IMR-90 (cell line): ENCODE data around the gene SNED1. TPM values are rescaled to one million over a fixed set of nuclear protein-coding genes. Genes with fewer than 3 reads are reported as not detected.

Experiments used
- ATAC-seq: fragments of 200-7000 bp; cut with Tn5 transposase; 2 replicates; pipeline ENCODE4 v1.9.1; 2020; ENCODE audit warnings: low read depth, mild to moderate bottlenecking, moderate library complexity
- BruUV-seq: library from RNA; stranded (reverse); fragments of 400-500 nt; replicated peaks from 2 replicates; lab custom pipeline; 2021; lab: Mats Ljungman, UMichigan
- CTCF ChIA-PET: fragments of 300-600 bp; formaldehyde crosslinking; extraction: SDS; loops from one replicate; lab custom pipeline; 2021; ENCODE audit warnings: antibody characterized with exemption; lab: Yijun Ruan, JAX
- POLR2A ChIA-PET: fragments of 300-600 bp; sonication (Branson Sonifier 250); formaldehyde crosslinking; loops from one replicate; lab custom pipeline; 2022; ENCODE audit warnings: antibody characterized with exemption; ENCODE audit not compliant: unreplicated experiment; lab: Charles Lee
- DNase-seq: peaks from one replicate; pipeline ENCODE4 v3.0.0; 2013
- H2AFZ ChIP-seq: replicated peaks from 2 replicates; pipeline ENCODE3; 2013; ENCODE audit warnings: low read length, mild to moderate bottlenecking; ENCODE audit not compliant: poor library complexity
- H2AK5ac ChIP-seq: 2 replicates; pipeline ENCODE4 v1.6.1; 2013; ENCODE audit warnings: low read depth, low read length, inconsistent platforms
- H2AK9ac ChIP-seq: replicated peaks from 2 replicates; pipeline ENCODE3; 2013; ENCODE audit warnings: mild to moderate bottlenecking, low read depth, low read length, moderate library complexity; ENCODE audit not compliant: poor library complexity
- H2BK120ac ChIP-seq: 2 replicates; pipeline ENCODE4 v1.6.1; 2013; ENCODE audit warnings: low read depth, low read length, inconsistent platforms
- H2BK15ac ChIP-seq: 3 replicates; pipeline ENCODE4 v1.6.1; 2013; ENCODE audit warnings: low read depth, low read length, inconsistent platforms
- H2BK20ac ChIP-seq: 2 replicates; pipeline ENCODE4 v1.6.1; 2013; ENCODE audit warnings: low read depth, mild to moderate bottlenecking, inconsistent platforms, low read length, moderate library complexity
- H2BK5ac ChIP-seq: 2 replicates; pipeline ENCODE4 v1.6.1; 2013; ENCODE audit warnings: mild to moderate bottlenecking, low read depth, low read length, inconsistent platforms; ENCODE audit not compliant: poor library complexity, severe bottlenecking
- H3K14ac ChIP-seq: replicated peaks from 2 replicates; pipeline ENCODE4 v1.6.1; 2013; ENCODE audit warnings: low read depth, low read length, inconsistent platforms
- H3K18ac ChIP-seq: 2 replicates; pipeline ENCODE4 v1.6.1; 2013; ENCODE audit warnings: low read depth, low read length, control low read depth
- H3K23ac ChIP-seq: 2 replicates; pipeline ENCODE4 v1.6.1; 2013; ENCODE audit warnings: low read depth, low read length, inconsistent platforms
- H3K27ac ChIP-seq: 2 replicates; pipeline ENCODE4 v1.5.1; 2013; ENCODE audit warnings: mild to moderate bottlenecking, control low read depth, low read length; ENCODE audit not compliant: insufficient read depth
- H3K27me3 ChIP-seq: 2 replicates; pipeline ENCODE4 v1.6.1; 2013; ENCODE audit warnings: low read length; ENCODE audit not compliant: control insufficient read depth, insufficient read depth
- H3K36me3 ChIP-seq: 2 replicates; pipeline ENCODE4 v1.6.1; 2013; ENCODE audit warnings: low read length, mixed read lengths; ENCODE audit not compliant: control insufficient read depth, insufficient read depth
- H3K4ac ChIP-seq: 2 replicates; pipeline ENCODE4 v1.6.1; 2013; ENCODE audit warnings: low read depth, low read length, inconsistent platforms
- H3K4me1 ChIP-seq: 2 replicates; pipeline ENCODE4 v1.6.1; 2013; ENCODE audit warnings: low read length, mixed read lengths; ENCODE audit not compliant: control insufficient read depth, insufficient read depth
- H3K4me2 ChIP-seq: 2 replicates; pipeline ENCODE4 v1.6.1; 2013; ENCODE audit warnings: low read depth, mild to moderate bottlenecking, control low read depth, low read length, moderate library complexity
- H3K4me3 ChIP-seq: 2 replicates; pipeline ENCODE4 v1.5.1; 2013; ENCODE audit warnings: low read depth, mild to moderate bottlenecking, control low read depth, low read length, moderate library complexity; ENCODE audit not compliant: insufficient read depth
- H3K56ac ChIP-seq: 2 replicates; pipeline ENCODE4 v1.6.1; 2013; ENCODE audit warnings: low read length, inconsistent platforms; ENCODE audit not compliant: insufficient read depth; ENCODE audit errors: extremely low read depth
- H3K79me1 ChIP-seq, 2 experiments: 2 replicates each; pipeline ENCODE4 v1.6.1; 2013; ENCODE audit warnings: low read length in 2 of 2, inconsistent platforms in 1 of 2, low read depth in 1 of 2
- H3K9ac ChIP-seq: 2 replicates; pipeline ENCODE4 v1.6.1; 2013; ENCODE audit warnings: low read depth, low read length, control low read depth
- H3K9me1 ChIP-seq: 2 replicates; pipeline ENCODE4 v1.6.1; 2013; ENCODE audit warnings: low read length, inconsistent platforms; ENCODE audit not compliant: insufficient read depth
- H3K9me3 ChIP-seq: 2 replicates; pipeline ENCODE4 v1.6.1; 2013; ENCODE audit warnings: low read length; ENCODE audit not compliant: control insufficient read depth, insufficient read depth
- H4K20me1 ChIP-seq: 2 replicates; pipeline ENCODE4 v1.6.1; 2013; ENCODE audit warnings: low read length, inconsistent platforms; ENCODE audit not compliant: insufficient read depth
- H4K5ac ChIP-seq: 2 replicates; pipeline ENCODE4 v1.6.1; 2013; ENCODE audit warnings: mild to moderate bottlenecking, low read depth, low read length, control low read depth
- H4K8ac ChIP-seq, 2 experiments: 2 replicates each; pipeline ENCODE4 v1.6.1; 2013; ENCODE audit warnings: low read depth in 2 of 2, low read length in 2 of 2, control low read depth in 1 of 2, inconsistent platforms in 1 of 2
- H4K91ac ChIP-seq: 2 replicates; pipeline ENCODE4 v1.6.1; 2013; ENCODE audit warnings: low read depth, low read length, inconsistent platforms; ENCODE audit not compliant: insufficient read depth
- CEBPB ChIP-seq: IDR thresholded peaks from 2 replicates; pipeline ENCODE4 v1.6.1; 2012; ENCODE audit warnings: low read depth, low read length, improper control_type of control experiment
- WGBS, 2 experiments: methylation state at CpG; one replicate each; pipeline versions ENCODE4 v1.1.5 to v1.1.7; 2013; ENCODE audit warnings: missing lambda C conversion rate in 2 of 2; ENCODE audit not compliant: insufficient read length in 1 of 2; ENCODE audit errors: extremely low coverage in 2 of 2; 5-methylcytosine and 5-hydroxymethylcytosine counted together
- dilution Hi-C: fragments of 300-500 bp; cut with HindIII; formaldehyde crosslinking; loops from one replicate; pipeline ENCODE4 v1.14.3; 2018; ENCODE audit warnings: low sequenced_read_pairs; ENCODE audit not compliant: unreplicated experiment
- in situ Hi-C: fragments of 300-500 bp; cut with MboI; formaldehyde crosslinking; loops from 3 replicates; pipeline ENCODE4 v1.14.3; 2019; ENCODE audit warnings: low sequenced_read_pairs, inconsistent platforms, mixed read lengths
- intact Hi-C: fragments of 100-400 bp; cut with micrococcal nuclease; formaldehyde crosslinking; loops from 2 replicates; pipeline ENCODE4 v1.10.0; 2022
- polyA plus RNA-seq, 3 experiments: library from polyadenylated mRNA; depleted of rRNA; stranded (reverse); fragments of >200 nt; gene quantifications; 2 replicates each; pipeline ENCODE4 v1.2.3, GENCODE V29; 2012; ENCODE audit warnings: low replicate concordance in 1 of 3
- total RNA-seq: library from RNA; depleted of rRNA; stranded (reverse); fragments of >200 nt; gene quantifications from 2 replicates; pipeline ENCODE4 v1.2.3, GENCODE V29; 2012

SNED1 gene
- total and polyA plus RNA-seq, 2 of the 4 experiments (the other 2 are of a cell fraction), result 1.1 to 3.4 TPM

- Histone ChIP-seq H4K8ac (no peak overlapping the region), H3K4ac (no peak overlapping the region), H3K36me3 (peaks cover 9% of the 10 kb centered on the region; the same call in 1 of the 2 replicates), H3K4me2 (no peak overlapping the region), H2BK15ac (no peak overlapping the region), H3K79me1 (no peaks in the 10 kb centered on the region; a peak in 2 of 4 replicates), H2AK5ac (no peak overlapping the region), H3K18ac (no peak overlapping the region), H3K4me1 (no peaks in the 10 kb centered on the region), H3K9ac (no peak overlapping the region), H3K9me3 (peaks cover 9% of the 10 kb centered on the region; the same call in 1 of the 2 replicates), H4K20me1 (no peaks in the 10 kb centered on the region), H3K14ac (no peak overlapping the region), H3K9me1 (no peaks in the 10 kb centered on the region), H4K91ac (no peak overlapping the region), H3K27ac (no peak overlapping the region), H3K27me3 (no peaks in the 10 kb centered on the region), H4K5ac (no peak overlapping the region), H3K23ac (no peak overlapping the region), H2BK20ac (no peak overlapping the region), H3K4me3 (no peak overlapping the region), H2BK5ac (no peak overlapping the region), H2AFZ (no peak overlapping the region), H2BK120ac (no peak overlapping the region), H2AK9ac (no peak overlapping the region), H3K56ac (no peak overlapping the region)
- intact Hi-C loops, result no loop called here
- dilution Hi-C loops, result no loop called here
- ATAC-seq (no peak), DNase-seq (no peak)
- no TSS peak for BruUV-seq
- WGBS, 2 experiments, result no CpG with 5 or more reads among the region's 8 CpGs
- no peak for TF ChIP-seq CEBPB
- in situ Hi-C loops, result no loop called here
- CTCF ChIA-PET, result no interaction called here
- POLR2A ChIA-PET, result no interaction called here
Measured at GRCh38 chr2:241020629-241021190, 22.3 kb downstream of the SNED1 start.
